SK-N-DZ (cell line): ENCODE data around the gene GNPDA1.

Source experiments
- DNase-seq: peaks from one replicate; pipeline ENCODE4 v3.0.0-alpha.2; 2015; ENCODE audit warnings: low spot score

GNPDA1 gene

DNA sequence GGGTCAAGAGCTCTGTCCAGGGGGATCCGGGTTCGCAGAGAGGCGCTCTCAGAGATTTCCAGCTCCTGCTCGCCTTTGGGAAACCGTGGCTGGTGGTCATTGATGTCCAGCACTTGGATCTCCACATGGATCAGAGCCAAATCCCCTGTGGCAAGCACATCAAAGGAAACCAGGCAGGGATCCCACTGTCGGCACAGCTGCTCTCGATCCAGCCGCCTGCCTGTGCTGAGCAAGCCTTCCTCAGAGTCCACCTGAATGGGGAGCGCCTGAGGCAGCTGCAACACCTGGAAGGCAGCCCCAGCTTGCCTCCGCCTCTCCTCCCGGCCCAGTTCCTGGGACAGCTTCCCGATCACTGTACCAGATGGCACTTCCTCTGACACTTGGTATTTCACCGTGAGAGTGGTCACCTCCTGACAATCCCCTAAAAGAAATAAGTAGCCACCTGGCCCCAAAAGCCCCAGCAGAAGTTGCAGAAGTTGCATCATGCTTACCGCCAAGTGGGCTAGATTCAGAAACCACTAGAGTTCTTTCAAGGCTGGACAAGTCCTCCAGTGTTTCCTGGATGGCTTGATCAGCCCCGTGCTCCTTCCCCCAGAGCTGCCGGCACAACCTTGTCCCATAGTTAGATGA, 55.3 kb downstream of the GNPDA1 start:
- DNase-seq = no peak

DNA sequence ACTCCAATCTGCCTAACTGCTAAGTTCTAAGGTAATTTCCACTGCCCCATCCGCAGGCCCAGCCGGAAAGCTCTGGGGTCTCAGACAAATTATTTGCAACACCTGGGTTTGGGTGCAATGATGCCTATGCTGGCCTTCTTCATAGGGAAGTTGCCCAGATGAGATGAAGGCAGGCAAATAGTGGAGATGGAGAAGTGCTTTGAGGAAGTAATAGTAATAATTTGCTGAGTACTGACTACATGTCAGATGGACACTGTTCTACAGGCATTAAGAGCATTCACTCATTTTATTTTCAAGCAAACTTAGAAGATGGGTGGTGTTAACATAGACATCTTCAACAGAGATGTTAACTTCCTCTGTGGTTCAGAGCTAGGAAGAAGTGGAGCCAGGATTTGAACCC, 58.6 kb downstream of the GNPDA1 start:
- no peak for DNase-seq

DNA sequence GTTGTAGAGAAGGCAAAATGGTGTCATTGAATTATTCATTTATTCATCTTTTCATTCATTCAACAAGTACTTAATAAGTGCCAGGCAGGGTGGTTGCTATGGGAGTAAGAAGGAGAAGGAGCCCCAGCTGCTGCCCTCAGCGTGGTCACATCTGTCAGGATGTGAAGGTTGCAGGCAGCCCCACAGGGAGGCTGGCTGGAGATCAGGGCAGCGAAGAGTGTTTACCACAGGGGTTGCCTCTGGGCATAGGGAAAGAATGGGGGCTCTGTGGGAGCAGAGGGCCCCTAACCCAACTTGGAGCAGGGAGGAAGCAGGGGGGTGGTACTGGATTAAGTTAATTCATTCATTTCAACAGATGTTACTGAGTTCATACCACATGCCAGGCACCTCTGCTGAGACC, 60.8 kb downstream of the GNPDA1 start:
- no peak for DNase-seq

DNA sequence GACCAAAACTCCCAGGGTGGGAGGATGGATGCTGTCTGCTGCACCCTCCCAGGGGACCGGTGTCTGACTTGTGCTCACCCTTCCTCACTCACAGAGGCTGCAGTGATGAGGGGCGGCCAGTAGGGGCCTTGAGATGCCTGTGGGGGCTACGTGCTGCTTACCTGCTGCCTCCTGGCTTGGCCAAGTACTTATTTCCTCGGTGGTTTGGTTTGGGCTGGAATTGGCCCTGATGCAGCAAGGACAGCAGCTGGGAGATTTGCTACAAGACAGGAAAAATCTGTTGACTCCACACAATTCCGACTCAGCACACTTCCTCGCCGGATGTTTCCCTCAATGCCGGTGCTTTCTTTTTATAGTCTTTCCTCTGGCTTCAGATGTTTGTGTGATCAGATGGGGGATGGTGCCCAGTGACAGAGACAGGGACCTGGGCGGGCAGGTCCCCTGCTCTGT, 61.5 kb downstream of the GNPDA1 start:
- DNase-seq = peak; percentile 64
